HG03457 (cell line): ENCODE results near the gene NFIA.
A peak's percentile ranks its signal among the peaks of the same experiment; 100 is the strongest.

Experiments used
- ATAC-seq: cut with Tn5 transposase; IDR thresholded peaks from one replicate; pipeline ENCODE4 v1.9.1; 2021; ENCODE audit warnings: moderate number of reproducible peaks; ENCODE audit not compliant: unreplicated experiment

NFIA gene

DNA sequence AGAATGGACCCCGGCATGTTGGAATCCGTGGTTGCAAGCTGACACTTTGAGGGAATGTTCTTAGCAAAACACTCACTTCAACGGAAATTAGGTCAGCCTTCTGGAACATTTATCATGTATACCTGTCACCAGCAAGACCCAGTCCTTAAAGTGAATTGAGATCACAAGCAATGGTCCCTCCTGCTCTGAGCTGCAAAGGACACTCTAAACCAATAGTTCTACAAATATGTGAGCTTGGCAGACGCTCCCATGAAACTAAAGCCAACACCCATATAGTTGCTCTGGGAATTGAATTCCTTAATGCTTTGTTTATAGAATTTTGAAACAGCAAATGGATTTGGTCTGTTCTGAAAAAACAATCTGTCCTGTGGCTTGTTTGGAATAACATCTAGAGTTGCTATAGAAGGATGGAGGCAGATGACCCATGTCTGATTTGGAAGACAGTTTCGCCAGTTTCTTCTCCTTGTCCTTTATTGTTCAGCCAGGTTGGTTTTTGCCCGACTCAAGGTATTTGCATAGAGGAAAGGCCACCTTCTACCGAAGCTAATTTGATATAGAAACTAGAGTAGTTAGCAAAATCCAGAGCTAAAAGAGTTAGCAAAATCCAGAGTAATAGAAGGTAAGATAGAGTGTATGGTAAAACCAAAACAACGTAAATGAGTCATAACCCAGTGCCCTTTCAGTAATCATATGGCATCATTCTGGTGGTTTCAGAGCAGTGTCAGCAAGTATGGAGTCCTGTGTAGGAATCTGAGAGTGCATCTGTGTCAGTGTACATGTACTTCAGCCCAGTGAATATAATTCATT, 236.2 kb downstream of the NFIA start:
- ATAC-seq = peak; percentile 99

DNA sequence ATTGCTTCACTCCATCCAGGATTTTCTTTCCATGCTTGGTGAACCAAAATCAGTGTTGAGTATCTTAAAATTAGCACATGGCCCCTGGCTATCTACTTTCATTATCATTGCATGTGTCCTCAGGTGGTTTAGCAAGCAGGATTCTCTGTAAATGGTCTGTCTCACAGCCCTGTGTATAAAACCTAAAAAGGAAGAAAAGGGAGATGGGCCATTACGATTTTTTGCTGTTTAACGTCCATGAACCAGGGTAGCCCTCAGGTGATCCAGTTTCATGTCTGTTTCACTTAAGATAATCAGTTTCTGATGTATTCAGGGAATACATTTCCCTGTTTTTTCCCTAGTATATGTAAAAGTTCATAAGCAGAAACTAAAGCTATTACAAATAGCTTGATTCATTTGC, 238.2 kb downstream of the NFIA start:
- no peak for ATAC-seq

DNA sequence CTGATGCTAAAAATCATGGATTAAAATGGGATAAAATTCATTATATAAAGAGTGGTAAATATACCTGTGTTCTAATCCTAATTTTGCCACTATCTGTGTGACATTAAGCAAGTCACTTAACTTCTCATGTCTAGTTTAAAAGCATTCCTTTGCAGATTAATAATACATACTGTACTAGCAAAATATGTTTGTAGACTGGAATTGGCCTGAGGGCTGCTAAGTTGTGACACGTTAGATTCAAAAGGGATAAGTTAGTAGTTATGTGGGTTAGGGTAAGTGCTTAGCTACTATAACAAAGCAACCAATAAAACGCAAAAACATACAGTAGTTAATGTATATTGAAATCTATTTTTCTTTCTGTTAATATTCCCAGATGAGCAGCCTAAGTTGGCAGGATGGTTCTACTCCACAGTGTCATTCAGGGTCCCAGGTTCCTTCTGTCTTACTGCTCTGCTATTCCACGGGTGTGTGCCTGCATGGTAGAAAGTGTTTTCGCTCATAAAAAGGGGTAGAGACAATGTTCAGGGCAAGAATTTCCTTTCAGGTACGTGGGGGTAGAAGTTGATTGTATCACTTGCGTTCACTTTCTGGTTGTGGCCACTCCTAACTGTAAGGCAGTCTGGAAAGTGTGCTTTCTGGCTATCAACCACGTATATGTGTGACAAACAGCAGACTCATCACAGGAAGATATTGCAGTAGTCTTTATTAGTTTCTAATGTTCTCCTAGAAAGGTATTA, 239.8 kb downstream of the NFIA start:
- no peak for ATAC-seq

DNA sequence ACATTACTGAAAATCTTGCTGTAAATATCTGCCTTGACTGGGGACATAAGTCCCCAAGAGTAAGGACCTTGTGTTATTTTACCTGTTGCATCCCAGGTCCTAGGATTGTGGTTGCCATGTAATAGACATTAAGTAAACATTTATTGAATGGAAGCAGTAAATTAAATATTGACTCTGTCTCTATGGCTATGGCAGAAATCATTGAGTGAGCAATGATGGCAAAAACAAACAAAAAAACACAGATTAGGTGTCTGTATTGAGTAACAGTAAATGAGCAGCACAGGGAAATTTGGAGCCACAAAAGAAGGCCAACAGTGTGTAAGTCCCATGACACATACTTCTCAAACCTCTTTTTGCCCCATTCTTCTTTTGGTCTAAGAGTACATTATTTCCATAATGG, 240.4 kb downstream of the NFIA start:
- no peak for ATAC-seq

DNA sequence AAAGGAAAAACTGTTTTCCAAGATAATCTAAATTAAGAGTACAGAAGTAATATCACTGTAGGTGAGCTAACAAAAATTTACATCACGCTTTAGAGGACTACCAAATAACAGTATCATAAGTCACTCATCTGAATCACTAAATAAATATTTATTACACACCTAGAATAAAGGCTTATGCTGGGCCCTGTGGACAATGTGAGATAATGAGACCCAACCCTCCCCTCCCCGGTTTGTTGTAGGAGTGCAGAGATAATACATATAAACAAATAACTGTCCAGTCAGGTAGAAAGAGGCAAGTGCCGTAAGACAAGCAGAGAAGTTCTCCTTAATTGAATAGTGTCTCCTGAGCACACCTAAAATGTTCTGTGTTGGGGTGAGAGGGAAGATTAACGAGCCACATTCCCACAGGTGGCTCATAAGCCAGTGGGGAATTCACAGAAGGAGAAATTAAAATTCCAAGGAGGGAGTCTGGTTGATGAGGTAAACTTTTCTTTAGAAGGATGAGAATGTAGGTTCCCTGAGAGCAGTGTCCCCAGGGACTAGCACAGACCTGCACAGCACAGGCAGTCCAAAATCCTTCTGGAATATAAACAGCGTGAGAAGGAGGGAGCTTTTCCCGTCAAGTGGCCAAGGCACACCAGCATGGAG, 241.4 kb downstream of the NFIA start:
- no peak for ATAC-seq

DNA sequence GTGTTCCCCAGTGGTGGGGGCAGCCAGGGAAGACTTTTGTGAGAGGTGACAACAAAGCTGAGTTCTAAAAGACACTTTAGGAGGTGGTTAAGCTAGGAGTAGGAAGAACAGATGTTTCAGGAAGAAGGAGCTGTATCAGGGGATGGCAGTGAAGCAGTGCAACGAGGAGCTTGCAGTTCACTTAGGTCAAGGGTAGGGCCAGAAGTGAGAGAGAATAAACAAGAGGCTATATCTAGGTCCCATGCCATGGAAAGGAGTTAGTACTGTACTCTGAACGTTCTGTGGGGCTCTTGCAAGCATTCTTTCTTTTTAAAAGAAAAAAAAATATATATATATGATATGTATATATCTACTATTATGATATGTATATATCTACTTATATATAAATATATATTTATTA, 244.4 kb downstream of the NFIA start:
- ATAC-seq = no peak

DNA sequence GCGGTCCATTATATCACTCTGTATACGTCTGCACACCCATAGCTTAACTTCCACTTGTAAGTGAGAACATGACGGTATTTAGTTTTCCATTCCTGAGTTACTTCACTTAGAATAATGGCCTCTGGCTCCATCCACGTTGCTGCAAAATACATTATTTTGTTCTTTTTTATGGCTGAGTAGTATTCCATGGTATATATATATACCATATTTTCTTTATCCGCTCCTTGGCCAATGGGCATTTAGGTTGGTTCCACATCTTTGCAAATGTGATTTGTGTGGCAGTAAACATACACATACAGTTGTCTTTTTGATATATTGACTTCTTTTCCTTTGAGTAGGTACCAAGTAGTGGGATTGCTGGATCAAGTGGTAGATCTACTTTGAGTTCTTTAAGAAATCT, 245.1 kb downstream of the NFIA start:
- ATAC-seq = no peak

DNA sequence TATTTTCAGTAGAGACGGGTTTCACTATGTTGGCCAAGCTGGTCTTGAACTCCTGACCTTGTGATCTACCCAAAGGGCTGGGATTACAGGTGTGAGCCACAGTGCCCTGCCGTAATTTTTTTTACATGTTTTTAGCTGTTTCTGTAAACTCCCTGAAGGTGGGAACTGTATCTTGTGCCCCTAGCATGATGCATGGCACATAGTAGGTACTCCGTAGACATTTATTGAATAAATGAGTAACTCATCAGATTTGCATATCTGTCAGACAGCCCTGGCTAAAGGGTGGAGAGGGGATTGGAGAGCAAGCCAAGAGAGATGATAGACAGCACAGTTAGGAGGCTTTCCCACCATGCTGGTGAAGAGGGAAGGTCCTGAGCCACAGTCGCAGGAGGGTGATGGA, 247.2 kb downstream of the NFIA start:
- no peak for ATAC-seq

DNA sequence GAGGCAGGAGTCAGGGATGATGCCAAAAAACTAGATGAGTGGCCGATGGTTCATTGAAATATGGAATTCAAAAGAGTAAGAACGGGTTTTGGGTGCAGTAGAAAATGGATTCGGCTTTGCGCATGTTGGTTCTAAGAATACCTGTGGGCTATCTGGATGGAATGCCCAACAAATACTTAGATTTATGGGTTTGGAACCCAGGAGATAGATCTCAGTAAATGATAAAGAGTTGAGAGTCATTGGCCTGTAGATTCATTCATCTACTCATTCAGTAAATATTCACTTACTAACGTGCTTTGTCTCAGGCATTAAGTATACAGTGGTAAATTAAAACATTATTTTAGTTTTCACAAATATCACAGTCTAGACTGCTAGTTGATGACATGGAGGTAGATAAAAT, 247.7 kb downstream of the NFIA start:
- no peak for ATAC-seq

DNA sequence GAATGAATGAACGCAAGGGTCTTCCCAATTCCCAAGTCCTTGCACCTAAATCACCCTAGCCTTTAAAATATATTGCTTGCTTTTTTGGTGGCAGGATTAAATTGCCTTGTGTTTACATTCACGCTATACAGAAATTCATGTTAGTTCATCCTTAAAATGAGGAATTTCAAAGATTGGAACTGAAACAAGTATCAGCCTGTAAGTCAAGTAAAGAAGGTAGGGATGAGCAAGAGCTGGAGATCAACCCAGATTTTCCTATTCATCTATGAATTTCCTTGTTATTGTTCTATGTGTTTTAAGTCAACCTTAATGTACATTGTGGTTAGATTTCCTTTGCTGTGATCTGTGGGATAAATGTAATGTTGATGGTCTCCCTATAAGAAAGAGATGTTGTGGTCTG, 248.2 kb downstream of the NFIA start:
- no peak for ATAC-seq

DNA sequence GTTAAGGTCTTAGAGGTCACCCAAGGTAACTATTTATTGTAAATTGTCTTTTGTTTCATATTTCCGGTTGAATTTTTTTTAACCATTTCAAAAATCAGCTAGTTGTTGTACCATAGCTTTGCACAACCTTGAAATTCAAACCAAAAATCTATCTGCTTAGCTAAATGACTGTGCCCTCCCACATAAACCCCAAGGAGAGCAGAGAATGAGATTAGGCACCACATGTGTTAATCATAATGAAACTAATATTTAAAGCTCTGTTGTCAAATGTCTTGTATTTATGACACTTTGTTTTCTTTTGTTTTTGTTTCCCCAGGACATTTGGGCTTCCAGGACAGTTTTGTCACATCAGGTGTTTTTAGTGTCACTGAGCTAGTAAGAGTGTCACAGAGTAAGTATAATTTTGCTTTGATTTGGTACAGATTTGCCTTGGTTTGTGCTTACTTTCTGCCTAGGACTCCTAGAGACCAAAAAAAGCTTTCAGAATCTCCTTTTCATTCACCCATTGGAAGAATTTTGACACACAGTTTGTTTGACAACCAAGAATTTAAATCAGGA, 249.9 kb downstream of the NFIA start:
- peak; percentile 98 for ATAC-seq

DNA sequence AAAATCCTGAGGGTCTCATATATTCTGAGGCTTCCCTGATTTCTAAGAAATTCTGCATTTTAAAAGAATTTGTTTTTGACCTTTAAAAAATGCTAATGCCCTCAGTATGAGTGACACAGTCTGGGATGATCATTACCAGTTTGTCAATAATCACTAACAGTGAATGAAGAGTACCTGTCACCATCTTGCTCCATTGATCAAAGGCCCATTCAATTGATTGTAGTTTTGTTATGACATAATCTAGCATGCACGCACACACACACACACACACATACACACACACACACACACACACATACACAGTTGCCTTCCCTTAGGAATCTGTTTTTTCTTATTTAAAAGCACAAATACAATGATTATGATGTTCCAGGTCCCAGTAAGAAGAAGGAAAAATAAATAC, 250.4 kb downstream of the NFIA start:
- ATAC-seq = no peak

DNA sequence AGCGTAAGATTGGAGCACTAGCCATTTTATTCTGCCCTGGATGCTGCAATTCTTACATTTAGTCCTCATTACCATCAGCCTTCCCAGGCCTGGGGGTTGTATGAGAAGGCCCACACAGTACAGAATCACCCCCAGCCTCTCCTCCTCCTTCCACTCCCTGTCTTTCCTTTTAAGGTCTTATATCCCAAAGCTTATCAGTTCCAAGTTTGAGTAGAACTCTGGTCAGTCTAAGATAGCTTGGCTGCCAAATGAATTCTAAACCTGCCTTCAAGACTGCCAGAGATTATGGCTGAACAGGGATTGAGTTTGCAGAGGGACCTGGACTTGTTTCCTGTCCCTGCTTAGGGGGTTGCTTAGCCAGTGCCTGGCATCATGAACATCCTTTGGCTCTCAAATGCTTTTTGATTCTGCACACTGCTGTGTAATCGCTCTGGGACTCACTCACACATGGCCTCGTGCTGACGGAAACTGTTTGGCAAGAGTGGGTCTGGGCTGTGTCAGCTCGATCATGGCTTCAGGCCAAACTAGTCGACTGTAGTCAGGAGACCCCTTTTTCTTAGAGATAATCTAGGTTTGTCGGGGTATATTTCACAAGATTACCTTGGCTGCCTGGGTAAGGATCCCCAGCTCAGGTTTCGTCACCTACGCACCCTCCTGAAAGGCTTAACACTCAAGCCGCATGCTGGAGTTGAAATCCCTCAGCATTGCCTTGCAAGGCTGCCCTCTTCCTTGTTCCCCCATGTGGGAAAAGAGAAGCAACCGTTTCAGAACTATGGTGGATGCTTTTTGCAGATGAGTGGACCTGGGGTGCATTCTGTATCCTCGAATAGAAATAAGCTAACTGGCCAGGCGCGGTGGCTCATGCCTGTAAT, 252.6 kb downstream of the NFIA start:
- ATAC-seq = no peak

DNA sequence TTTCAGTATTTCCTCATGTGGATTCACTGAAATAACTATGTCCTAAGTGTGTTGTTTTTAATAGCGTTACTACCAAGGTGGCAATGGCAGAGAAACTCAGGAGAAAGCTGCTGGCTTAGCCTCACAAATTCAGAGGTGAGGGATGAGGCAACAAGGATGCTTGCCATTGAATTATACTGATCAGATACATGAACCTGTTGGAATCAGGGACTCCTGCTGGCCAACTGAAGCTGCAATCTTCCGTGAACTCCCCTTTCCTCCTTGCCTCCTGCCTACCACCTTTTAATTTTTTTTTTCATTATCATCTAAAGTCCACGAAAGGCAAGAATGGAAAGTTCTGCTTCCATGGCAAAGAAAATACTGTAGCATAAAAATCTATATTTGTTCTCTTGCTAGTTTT, 254.7 kb downstream of the NFIA start:
- no peak for ATAC-seq

DNA sequence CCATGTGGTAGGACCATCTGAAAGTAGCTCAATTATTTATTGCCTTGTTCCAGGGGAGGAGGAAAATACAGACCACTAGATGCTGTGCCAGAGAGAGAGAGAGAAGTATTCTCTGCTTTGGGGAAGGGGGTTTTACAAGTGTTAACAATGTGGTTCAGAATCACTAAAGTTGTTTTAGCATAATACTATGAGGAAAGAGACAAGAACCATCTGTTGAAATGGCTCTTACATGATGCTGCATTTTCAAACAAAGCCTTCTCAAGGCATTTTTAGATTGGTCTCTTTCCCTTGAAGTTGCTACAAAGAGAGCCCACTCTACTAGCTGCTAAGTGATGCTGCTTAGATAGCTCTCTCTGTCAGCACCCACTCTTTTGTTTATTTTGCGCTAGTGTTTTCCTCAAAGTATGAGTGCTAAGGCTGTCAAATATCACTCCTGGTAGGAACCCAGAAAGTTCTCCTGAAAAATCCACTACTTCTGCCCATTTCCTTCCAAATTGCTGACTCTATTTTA, 255.1 kb downstream of the NFIA start:
- ATAC-seq = no peak

DNA sequence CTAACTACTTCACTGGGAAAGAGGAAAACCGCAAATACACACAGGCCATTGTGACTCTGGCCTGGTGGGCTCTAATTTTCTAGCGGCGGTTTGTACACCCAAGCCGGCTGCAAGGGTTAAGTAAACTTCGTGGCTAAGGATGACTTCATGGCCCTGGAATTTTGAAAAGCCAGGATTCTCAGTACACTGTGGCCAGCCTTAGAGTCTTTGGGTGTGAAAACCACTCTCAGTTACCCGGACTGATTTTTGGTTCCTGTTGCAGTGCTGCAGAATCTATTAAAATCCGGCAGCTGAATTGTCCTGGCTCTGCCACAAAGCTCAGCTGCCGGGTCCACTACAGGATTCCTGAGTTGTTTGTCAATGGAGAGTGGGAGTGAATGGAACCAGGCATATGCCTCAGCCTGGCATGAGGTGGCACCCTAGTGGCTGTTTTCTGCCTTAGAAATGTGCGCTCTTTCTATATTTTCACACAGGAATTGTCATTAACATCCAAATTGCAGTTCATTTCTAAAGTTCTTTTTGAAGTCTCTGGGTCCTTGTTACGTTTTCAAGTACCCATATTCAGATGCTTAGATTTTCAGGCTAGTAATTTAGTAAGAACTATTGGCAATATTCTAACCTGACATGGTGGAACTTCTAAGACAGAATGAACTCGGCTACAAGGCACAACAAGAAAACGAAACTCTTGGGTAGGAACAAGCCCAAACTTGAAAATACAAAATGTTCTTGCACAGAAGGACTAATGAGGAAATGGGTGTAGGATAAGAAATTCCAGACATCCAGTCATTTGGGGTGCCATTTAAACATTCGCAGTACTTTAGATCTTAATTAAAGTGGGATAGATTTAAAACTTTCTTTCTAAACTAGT, 255.9 kb downstream of the NFIA start:
- no peak for ATAC-seq

DNA sequence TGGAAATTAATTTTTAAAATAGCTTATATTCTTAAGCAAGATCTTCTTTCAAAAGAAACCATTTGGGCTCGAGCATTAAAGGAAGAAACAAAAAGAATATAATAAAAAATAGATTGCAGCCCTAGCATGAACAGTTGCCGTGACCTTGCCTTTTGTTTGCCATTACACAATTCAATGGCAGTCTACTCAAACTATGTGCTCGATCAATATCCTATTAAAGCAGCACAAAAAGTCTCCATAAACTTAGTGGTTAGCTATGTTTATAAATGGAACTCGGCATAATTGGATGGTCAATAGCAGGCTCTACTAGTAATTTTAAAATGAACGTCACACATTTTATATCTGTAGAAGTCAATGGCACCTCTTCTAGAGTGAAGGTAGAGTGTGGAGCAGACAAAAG, 256.5 kb downstream of the NFIA start:
- no peak for ATAC-seq

DNA sequence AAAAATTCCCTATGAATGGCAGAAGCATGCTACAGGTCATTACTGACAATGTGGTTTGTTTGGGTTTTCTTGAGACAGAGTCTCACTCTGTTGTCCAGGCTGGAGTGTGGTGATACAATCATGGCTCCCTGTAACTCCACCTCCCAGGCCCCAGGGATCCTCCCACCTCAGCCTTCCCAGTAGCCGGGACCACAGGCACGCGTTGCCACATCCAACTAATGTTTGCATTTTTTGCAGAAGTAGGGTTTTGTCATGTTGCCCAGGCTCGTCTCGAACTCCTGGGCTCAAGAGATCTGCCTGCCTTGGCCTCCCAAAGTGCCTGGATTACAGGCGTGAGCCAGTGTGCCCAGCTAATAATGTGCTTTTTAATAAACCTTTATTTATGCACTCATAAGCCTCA, 259.1 kb downstream of the NFIA start:
- ATAC-seq = no peak

DNA sequence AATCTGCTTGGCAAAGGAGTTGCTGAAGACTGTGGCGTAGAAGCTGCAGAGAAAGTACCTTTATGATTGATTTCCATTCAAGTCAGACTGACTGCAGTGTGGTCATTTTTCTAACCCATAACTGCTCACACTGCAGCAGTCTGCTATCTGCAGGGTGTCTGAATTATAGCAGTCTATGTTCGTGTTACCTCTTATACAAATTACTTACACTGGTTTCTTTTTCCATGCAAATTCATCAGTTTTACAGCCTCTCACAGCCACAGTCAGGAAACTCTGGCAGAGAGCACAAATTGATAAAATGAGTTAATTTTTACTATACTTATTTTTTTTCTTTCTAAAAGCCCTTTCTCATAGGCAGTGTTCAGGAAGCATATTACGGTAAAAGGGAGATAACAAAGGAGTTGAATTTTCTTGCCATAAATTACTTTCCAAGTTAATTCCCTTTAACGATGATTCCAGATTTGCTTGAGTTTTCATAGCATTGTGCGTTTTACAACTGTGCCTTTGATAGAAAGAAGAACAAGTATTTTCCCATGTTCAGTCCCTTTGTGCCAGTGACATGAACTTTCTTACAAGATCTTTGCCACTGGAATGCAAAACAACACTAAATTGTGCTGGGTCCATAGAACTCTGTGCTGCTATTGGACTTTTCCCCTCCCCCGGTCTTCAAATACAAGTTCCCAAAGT, 261.5 kb downstream of the NFIA start:
- ATAC-seq = no peak
